HEK293 (cell line): ENCODE measurements around the gene HEATR9.

Experiments used
- CTCF ChIP-seq: fragments of 450-650 bp; formaldehyde crosslinking; IDR thresholded peaks from 2 replicates; pipeline ENCODE4 v1.5.1; 2016; ENCODE audit warnings: missing biosample characterization, missing genetic modification characterization
- HOXD13 ChIP-seq: sonication (generic); formaldehyde crosslinking; IDR thresholded peaks from 2 replicates; pipeline ENCODE4 v1.8.0; 2022; ENCODE audit warnings: missing genetic modification reagents, borderline replicate concordance
- KLF16 ChIP-seq: fragments of 450-650 bp; formaldehyde crosslinking; IDR thresholded peaks from 2 replicates; pipeline ENCODE4 v1.5.1; 2017; ENCODE audit warnings: missing biosample characterization, missing genetic modification characterization
- SP3 ChIP-seq: fragments of 450-650 bp; formaldehyde crosslinking; IDR thresholded peaks from 2 replicates; pipeline ENCODE4 v1.5.1; 2016; ENCODE audit warnings: missing biosample characterization, missing genetic modification characterization
- ZBTB21 ChIP-seq: fragments of 450-650 bp; formaldehyde crosslinking; IDR thresholded peaks from 2 replicates; pipeline ENCODE4 v1.5.1; 2017; ENCODE audit warnings: missing biosample characterization, missing genetic modification characterization
- ZNF37A ChIP-seq: fragments of 450-650 bp; IDR thresholded peaks from 2 replicates; pipeline ENCODE4 v1.5.1; 2018; ENCODE audit warnings: missing biosample characterization, missing genetic modification characterization
- ZNF621 ChIP-seq: fragments of 450-650 bp; formaldehyde crosslinking; IDR thresholded peaks from 2 replicates; pipeline ENCODE4 v1.5.1; 2017; ENCODE audit warnings: missing biosample characterization, missing genetic modification characterization
- ZNF629 ChIP-seq: fragments of 450-650 bp; formaldehyde crosslinking; IDR thresholded peaks from 2 replicates; pipeline ENCODE4 v1.5.1; 2017; ENCODE audit warnings: missing biosample characterization, missing genetic modification characterization
- ZNF830 ChIP-seq: fragments of 450-650 bp; IDR thresholded peaks from 2 replicates; pipeline ENCODE4 v1.5.0; 2018; ENCODE audit warnings: missing biosample characterization, missing genetic modification characterization, low read depth, mild to moderate bottlenecking, moderate library complexity
- TF ChIP-seq, protein P1 (sequence below): fragments of 450-650 bp; formaldehyde crosslinking; IDR thresholded peaks from 2 replicates; pipeline ENCODE4 v1.5.1; 2016; ENCODE audit warnings: missing biosample characterization, missing genetic modification characterization, borderline replicate concordance
- TF ChIP-seq, protein P2 (sequence below): fragments of 450-650 bp; formaldehyde crosslinking; optimal IDR thresholded peaks from 2 replicates; pipeline ENCODE3; 2016; ENCODE audit warnings: missing biosample characterization, mild to moderate bottlenecking, missing genetic modification characterization
- TF ChIP-seq, protein P3 (sequence below): fragments of 450-650 bp; formaldehyde crosslinking; IDR thresholded peaks from 2 replicates; pipeline ENCODE4 v1.5.1; 2016; ENCODE audit warnings: missing biosample characterization, missing genetic modification characterization, low read depth
- TF ChIP-seq, protein P4 (sequence below): fragments of 450-650 bp; formaldehyde crosslinking; IDR thresholded peaks from 2 replicates; pipeline ENCODE4 v1.5.1; 2017; ENCODE audit warnings: missing biosample characterization, missing genetic modification characterization

DNA sequence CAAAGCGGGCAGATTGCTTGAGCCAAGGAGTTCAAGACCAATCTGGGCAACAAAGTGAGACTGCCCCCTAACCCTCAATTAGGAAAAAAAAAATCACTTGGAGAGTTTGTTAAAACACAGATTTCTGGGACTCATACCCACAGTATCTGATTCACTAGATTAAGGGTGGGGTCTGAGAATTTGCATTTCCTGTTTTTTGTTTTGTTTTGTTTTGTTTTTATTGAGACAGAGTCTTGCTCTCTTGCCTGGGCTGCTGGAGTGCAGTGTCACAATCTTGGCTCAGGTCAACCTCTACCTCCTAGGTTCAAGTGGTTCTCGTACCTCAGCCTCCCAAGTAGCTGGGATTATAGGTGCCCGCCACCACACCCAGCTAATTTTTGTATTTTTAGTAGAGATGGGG is 1.1 kb downstream of the HEATR9 start:
- TF ChIP-seq, protein P1, sequence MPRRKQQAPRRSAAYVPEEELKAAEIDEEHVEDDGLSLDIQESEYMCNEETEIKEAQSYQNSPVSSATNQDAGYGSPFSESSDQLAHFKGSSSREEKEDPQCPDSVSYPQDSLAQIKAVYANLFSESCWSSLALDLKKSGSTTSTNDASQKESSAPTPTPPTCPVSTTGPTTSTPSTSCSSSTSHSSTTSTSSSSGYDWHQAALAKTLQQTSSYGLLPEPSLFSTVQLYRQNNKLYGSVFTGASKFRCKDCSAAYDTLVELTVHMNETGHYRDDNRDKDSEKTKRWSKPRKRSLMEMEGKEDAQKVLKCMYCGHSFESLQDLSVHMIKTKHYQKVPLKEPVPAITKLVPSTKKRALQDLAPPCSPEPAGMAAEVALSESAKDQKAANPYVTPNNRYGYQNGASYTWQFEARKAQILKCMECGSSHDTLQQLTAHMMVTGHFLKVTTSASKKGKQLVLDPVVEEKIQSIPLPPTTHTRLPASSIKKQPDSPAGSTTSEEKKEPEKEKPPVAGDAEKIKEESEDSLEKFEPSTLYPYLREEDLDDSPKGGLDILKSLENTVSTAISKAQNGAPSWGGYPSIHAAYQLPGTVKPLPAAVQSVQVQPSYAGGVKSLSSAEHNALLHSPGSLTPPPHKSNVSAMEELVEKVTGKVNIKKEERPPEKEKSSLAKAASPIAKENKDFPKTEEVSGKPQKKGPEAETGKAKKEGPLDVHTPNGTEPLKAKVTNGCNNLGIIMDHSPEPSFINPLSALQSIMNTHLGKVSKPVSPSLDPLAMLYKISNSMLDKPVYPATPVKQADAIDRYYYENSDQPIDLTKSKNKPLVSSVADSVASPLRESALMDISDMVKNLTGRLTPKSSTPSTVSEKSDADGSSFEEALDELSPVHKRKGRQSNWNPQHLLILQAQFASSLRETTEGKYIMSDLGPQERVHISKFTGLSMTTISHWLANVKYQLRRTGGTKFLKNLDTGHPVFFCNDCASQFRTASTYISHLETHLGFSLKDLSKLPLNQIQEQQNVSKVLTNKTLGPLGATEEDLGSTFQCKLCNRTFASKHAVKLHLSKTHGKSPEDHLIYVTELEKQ (tag by site-specific recombination): no peak
- TF ChIP-seq, protein P2, sequence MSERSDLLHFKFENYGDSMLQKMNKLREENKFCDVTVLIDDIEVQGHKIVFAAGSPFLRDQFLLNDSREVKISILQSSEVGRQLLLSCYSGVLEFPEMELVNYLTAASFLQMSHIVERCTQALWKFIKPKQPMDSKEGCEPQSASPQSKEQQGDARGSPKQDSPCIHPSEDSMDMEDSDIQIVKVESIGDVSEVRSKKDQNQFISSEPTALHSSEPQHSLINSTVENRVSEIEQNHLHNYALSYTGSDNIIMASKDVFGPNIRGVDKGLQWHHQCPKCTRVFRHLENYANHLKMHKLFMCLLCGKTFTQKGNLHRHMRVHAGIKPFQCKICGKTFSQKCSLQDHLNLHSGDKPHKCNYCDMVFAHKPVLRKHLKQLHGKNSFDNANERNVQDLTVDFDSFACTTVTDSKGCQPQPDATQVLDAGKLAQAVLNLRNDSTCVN (tag by site-specific recombination): no peak
- TF ChIP-seq ZNF629 (tag by site-specific recombination) (no peak), ZNF37A (tag by site-specific recombination) (no peak), HOXD13 (CRISPR knock-in tag) (no peak), ZNF830 (tag by site-specific recombination) (no peak), KLF16 (tag by site-specific recombination) (no peak), ZNF621 (tag by site-specific recombination) (no peak), ZBTB21 (tag by site-specific recombination) (no peak), CTCF (tag by site-specific recombination) (no peak), SP3 (tag by site-specific recombination) (no peak)
- TF ChIP-seq, protein P3, sequence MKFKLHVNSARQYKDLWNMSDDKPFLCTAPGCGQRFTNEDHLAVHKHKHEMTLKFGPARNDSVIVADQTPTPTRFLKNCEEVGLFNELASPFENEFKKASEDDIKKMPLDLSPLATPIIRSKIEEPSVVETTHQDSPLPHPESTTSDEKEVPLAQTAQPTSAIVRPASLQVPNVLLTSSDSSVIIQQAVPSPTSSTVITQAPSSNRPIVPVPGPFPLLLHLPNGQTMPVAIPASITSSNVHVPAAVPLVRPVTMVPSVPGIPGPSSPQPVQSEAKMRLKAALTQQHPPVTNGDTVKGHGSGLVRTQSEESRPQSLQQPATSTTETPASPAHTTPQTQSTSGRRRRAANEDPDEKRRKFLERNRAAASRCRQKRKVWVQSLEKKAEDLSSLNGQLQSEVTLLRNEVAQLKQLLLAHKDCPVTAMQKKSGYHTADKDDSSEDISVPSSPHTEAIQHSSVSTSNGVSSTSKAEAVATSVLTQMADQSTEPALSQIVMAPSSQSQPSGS (tag by site-specific recombination): no peak
- TF ChIP-seq, protein P4, sequence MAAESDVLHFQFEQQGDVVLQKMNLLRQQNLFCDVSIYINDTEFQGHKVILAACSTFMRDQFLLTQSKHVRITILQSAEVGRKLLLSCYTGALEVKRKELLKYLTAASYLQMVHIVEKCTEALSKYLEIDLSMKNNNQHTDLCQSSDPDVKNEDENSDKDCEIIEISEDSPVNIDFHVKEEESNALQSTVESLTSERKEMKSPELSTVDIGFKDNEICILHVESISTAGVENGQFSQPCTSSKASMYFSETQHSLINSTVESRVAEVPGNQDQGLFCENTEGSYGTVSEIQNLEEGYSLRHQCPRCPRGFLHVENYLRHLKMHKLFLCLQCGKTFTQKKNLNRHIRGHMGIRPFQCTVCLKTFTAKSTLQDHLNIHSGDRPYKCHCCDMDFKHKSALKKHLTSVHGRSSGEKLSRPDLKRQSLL (tag by site-specific recombination): no peak
